ENCODE data around the gene DPYSL3. TPM values are rescaled to one million over a fixed set of nuclear protein-coding genes. Genes with fewer than 3 reads are reported as not detected.

Gene DPYSL3
- total RNA-seq (2021) = 24.8 and 35.3 TPM in 2 replicates
- Bru-seq, nascent RNA = percentile 60 among the genes with signal in this experiment
- percentile 52 among the genes with signal in this experiment for BruChase-seq, experiment 1, labeled RNA remaining after a 2-hour chase
- BruChase-seq, experiment 2, labeled RNA remaining after a 6-hour chase = percentile 54 among the genes with signal in this experiment
- long read RNA-seq, full-length matches to known transcripts = 21 of 34 reads
- long read RNA-seq, partial matches to known transcripts = 1 of 34 reads
- long read RNA-seq, other reads (novel, unspliced or antisense) = 12 of 34 reads

GRCh38 chr5:147509710-147510651, at the start of gene DPYSL3:
DPYSL3 (minus strand) TSS chr5:147510068; CDS start chr5:147509858, 210 bp downstream.
- H3K27ac ChIP-seq (ENCODE audit: low read depth, low read length, poor library complexity, severe bottlenecking) = peak within 1 kb of the TSS; percentile 72

GRCh38 chr5:147558826-147559225, 49.0 kb upstream of the DPYSL3 start:
- ChIA-PET CTCF (interaction anchor here (1.6 kb wide), 1 partner anchor 95 kb away, joined by 5 read pairs; no protein-coding TSS in a partner anchor), POLR2A (ENCODE audit: low non-redundant PET) (no interaction called here)
- H3K9me3 ChIP-seq (ENCODE audit: low read depth, low read length, poor library complexity, severe bottlenecking) = no peaks in the 10 kb centered on the region
- peak; percentile 65 for TF ChIP-seq CTCF (conservative IDR thresholded peaks at IDR 0.05; ENCODE audit: low read depth, low read length)
- no peak for TF ChIP-seq EZH2 (IDR thresholded peaks at IDR 0.05; ENCODE audit: borderline replicate concordance, low read depth, low read length, poor library complexity, severe bottlenecking)
- peaks cover 9% of the 10 kb centered on the region for H3K4me1 ChIP-seq (ENCODE audit: insufficient read depth, low read length, poor library complexity, severe bottlenecking)
- intact Hi-C loops (cut with micrococcal nuclease; ENCODE audit: unreplicated experiment) = loop anchor here (1.0 to 5.0 kb wide), 3 partner anchors 47 to 105 kb away; partner anchors contain the start of gene DPYSL3
- H3K27ac ChIP-seq (ENCODE audit: low read depth, low read length, poor library complexity, severe bottlenecking) = no peak overlapping the region
- no TSS peak for BruUV-seq (replicated peaks)
- H3K27me3 ChIP-seq (replicated peaks; ENCODE audit: insufficient read depth, low read depth, low read length, poor library complexity) = no peaks in the 10 kb centered on the region
- H3K4me3 ChIP-seq (ENCODE audit: low read depth, low read length, poor library complexity, severe bottlenecking) = no peak overlapping the region
- no peaks in the 10 kb centered on the region for H3K36me3 ChIP-seq (ENCODE audit: insufficient read depth, low read length, poor library complexity, severe bottlenecking)
- DNase-seq (ENCODE audit: low spot score) = peak; percentile 69

More at GRCh38 chr5:147509710-147510651, at the start of gene DPYSL3:
- Histone ChIP-seq H3K4me1 (ENCODE audit: insufficient read depth, low read length, poor library complexity, severe bottlenecking) (peaks cover 15% of the 10 kb centered on the region), H3K27me3 (replicated peaks; ENCODE audit: insufficient read depth, low read depth, low read length, poor library complexity) (no peaks in the 10 kb centered on the region), H3K36me3 (ENCODE audit: insufficient read depth, low read length, poor library complexity, severe bottlenecking) (no peaks in the 10 kb centered on the region), H3K4me3 (ENCODE audit: low read depth, low read length, poor library complexity, severe bottlenecking) (peak within 1 kb of the TSS; percentile 61), H3K9me3 (ENCODE audit: low read depth, low read length, poor library complexity, severe bottlenecking) (no peaks in the 10 kb centered on the region)
- intact Hi-C loops (cut with micrococcal nuclease; ENCODE audit: unreplicated experiment) = loop anchor here (5.0 kb wide), 1 partner anchor 47 kb away; no protein-coding TSS in a partner anchor
- TF ChIP-seq CTCF (conservative IDR thresholded peaks at IDR 0.05; ENCODE audit: low read depth, low read length) = peak; percentile 48
- no peak for TF ChIP-seq EZH2 (IDR thresholded peaks at IDR 0.05; ENCODE audit: borderline replicate concordance, low read depth, low read length, poor library complexity, severe bottlenecking)
- ChIA-PET POLR2A (ENCODE audit: low non-redundant PET) (no interaction called here), CTCF (interaction anchor here (0.6 kb wide), 1 partner anchor 330 kb away, joined by 6 read pairs; no protein-coding TSS in a partner anchor)
- peak; percentile 78 for DNase-seq (ENCODE audit: low spot score)
- BruUV-seq (replicated peaks) = TSS peak; percentile 39
